Limb (tissue), 2 donors: ENCODE data around the gene CUL7.

Experiments
- DNase-seq, 2 donors: peaks; one replicate each; pipeline ENCODE4 v3.0.0-alpha.2; 2016; ENCODE audit errors: extremely low spot score in 2 of 2

Gene CUL7

GRCh38 chr6:43077333-43077809, 23.7 kb upstream of the CUL7 start:
- no peak for DNase-seq

- DNase-seq, result peak in 1 of 2 donors; percentile 71
These were observed 23.0 kb upstream of the CUL7 start for GRCh38 chr6:43076464-43077332.

GRCh38 chr6:43075670-43076463, 22.2 kb upstream of the CUL7 start, which contains the start of gene PTK7:
Gene PTK7, plus strand, starts transcription at chr6:43076314. Its CDS starts 175 bp downstream, at chr6:43076489.
- peak; percentile 88 to 96 for DNase-seq

- DNase-seq, result peak; percentile 33 to 71
These were observed 21.4 kb upstream of the CUL7 start for GRCh38 chr6:43074847-43075669.

GRCh38 chr6:43070028-43070632, 16.5 kb upstream of the CUL7 start:
- peak in 1 of 2 donors; percentile 46 for DNase-seq

GRCh38 chr6:43062818-43063217, 9.2 kb upstream of the CUL7 start:
- DNase-seq, result no peak

GRCh38 chr6:43061861-43062260, 8.2 kb upstream of the CUL7 start:
- DNase-seq, result no peak

GRCh38 chr6:43060755-43061633, 7.3 kb upstream of the CUL7 start:
- DNase-seq, result no peak

GRCh38 chr6:43060034-43060754, 6.5 kb upstream of the CUL7 start:
- DNase-seq, result peak in 1 of 2 donors; percentile 35

GRCh38 chr6:43059168-43060033, 5.8 kb upstream of the CUL7 start, which contains the start of the genes KLC4 and MRPL2:
Gene KLC4, plus strand, starts transcription at chr6:43059631. Its CDS starts 1,705 bp downstream, at chr6:43061336.
Gene MRPL2, minus strand, starts transcription at chr6:43059434. Its CDS starts 53 bp downstream, at chr6:43059381.
- peak; percentile 98 to 99 for DNase-seq

- no peak for DNase-seq
These were observed 4.9 kb upstream of the CUL7 start for GRCh38 chr6:43058531-43058930.

GRCh38 chr6:43055966-43056365, 2.3 kb upstream of the CUL7 start:
- DNase-seq, result no peak

GRCh38 chr6:43054206-43054943, 724 bp upstream of the CUL7 start:
- DNase-seq, result peak in 1 of 2 donors; percentile 47

GRCh38 chr6:43052842-43053544, 658 bp downstream of the CUL7 start:
- DNase-seq, result peak in 1 of 2 donors; percentile 58

GRCh38 chr6:43052225-43052841, 1.3 kb downstream of the CUL7 start:
- DNase-seq, result no peak

GRCh38 chr6:43050981-43051380, 2.7 kb downstream of the CUL7 start:
- no peak for DNase-seq
